ENCODE measurements around the gene PIGR.

Gene PIGR

GRCh38 chr1:206930210-206930798 lies 16.0 kb downstream of the PIGR start:
- DNase-seq, result no peak

DNA sequence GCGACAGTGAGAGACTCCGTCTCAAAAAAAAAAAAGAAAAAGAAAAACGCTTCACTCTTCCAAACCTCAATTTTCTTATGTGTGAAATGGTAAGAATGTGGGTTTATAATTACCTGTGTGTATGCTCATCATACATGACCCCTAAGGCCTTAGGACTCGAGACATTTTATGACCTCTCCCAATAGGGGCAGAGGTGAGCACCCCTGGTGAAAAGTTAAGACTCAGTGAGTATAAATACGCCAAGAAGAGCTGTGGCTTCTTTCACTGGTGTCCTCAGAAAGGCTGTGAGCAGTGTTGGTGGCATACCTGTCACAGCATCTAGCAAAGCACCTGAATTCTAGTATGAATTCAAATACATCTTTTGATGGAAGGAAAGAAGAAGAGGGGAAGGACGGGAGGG lies 16.7 kb downstream of the PIGR start:
- no peak for DNase-seq

- no peak for DNase-seq
Measured at GRCh38 chr1:206926286-206926685, 20.0 kb downstream of the PIGR start.

DNA sequence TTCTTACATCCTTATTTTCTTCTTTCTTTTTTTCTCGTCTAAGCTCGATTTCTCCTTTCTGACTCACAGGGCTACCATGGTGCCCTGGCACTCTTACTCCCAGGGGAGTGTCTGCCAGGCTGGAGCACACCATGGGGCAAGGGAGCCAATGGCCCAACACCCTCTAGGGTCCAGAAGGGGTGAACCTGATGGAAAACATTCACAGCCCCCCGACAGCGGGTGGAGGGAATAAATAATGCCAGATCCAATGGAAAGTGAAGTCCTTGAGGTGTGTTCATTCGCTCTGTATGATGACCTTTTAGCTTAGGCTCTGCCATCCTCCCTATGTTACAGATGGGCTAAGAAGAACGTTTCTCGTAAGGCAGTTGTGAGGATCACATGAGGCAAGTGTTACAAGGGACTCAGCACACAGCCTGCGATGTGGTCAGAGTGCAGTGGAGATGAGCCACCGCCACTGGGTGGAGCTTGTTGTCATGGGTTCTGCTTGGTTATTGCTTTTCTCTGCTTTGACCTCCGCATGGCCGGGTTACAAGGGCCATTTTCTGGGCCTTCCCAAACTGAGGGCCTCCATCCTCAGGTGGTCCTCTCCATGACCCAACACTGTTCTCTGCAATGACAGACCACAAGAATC lies 21.0 kb downstream of the PIGR start:
- DNase-seq, result peak in 1 of 3 experiments; percentile 4

GRCh38 chr1:206924592-206925105 lies 21.6 kb downstream of the PIGR start:
- no peak for DNase-seq

DNA sequence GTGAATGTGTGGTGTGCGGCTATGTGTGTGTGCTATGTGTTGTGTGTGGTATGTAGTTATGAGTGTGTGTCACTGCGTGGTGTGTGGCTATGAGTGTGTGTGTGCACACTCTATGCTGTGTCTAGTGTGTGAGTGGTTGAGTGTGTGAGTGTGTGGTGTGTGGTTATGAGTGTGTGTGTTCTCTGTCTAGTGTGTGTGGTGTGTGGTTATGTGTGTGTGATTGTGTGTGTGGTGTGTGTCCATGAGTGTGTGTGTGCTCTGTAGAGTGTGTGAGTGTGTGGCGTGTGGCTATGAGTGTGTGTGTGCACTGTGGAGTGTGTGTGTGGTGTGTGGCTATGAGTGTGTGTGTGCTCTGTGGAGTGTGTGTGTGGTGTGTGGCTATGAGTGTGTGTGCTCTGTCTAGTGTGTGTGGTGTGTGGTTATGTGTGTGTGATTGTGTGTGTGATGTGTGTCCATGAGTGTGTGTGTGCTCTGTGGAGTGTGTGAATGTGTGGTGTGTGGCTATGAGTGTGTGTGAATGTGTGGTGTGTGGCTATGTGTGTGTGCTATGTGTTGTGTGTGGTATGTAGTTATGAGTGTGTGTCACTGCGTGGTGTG lies 22.2 kb downstream of the PIGR start:
- DNase-seq, result peak in 1 of 3 experiments; percentile 6

DNA sequence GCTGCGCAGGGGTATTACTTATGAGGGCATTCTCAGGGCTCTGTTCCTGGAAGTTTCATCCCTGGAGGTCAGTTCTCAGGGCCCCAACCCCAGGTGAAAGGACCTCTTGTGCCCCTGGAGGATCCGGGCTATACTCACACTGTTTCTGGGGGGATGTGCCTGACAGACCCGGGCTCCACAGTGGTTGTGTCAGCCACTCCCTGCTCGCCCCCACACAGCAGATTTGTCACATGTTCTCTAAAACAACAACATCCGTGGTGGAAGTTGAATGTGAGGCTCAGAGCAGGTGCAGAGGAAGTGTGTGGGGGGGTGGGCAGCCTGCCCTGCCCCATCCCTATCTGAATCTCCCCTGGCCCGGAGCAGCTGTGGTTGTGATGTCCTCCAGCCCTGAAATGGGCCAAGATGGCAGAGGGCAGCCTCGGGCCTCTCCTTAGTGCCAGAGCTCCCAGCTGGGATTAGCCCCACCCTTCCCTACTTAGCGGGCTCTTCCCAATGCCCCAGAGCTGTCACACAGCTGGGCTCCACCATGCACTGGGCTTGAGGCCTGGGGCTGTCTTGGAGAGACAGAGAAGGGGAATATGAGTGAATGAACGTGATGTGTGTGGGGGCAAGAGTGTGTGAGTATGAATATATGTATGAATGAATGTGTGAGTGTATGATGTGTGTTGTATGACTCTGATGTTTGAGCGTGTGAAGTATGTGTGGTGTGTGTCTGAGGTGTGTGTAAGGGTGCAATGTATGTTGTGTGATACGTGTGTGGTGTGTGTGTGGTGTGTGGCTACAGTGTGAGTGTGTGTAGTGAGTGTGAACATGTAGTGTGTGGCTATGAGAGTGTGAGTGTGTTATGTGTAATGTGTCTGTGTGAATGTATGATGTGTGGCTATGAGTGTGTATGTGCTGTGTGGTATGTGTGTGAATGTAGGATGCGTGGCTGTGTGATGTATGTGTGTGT lies 23.0 kb downstream of the PIGR start:
- no peak for DNase-seq

GRCh38 chr1:206922524-206922923 lies 23.7 kb downstream of the PIGR start:
- DNase-seq, result no peak

- peak in 2 of 3 experiments; percentile 16 to 32 for DNase-seq
Measured at GRCh38 chr1:206921772-206922265, 24.4 kb downstream of the PIGR start, which contains the start of gene FCMR. TSS of gene FCMR (minus strand) at chr1:206921941. CDS start at chr1:206921854, 87 bp downstream.

DNA sequence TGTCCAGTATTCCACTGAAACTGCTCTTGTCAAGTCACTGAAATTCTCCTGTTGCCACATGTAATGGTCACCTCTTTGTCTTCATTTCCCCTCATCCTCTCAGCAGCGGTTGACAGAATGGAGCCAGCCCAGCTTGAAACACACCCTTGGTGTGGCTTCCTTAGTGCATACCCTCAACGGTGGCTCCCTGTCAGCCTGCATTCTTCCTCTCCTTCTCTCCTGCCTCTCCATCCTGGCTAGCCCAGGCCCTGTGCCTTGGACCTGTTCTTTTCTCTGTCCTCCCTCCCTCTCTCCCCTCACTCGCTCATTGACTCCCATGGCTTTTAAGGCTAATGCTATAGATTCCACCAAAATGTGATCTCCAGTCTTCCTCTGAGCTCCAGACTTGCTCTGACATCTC lies 28.2 kb downstream of the PIGR start:
- no peak for DNase-seq

DNA sequence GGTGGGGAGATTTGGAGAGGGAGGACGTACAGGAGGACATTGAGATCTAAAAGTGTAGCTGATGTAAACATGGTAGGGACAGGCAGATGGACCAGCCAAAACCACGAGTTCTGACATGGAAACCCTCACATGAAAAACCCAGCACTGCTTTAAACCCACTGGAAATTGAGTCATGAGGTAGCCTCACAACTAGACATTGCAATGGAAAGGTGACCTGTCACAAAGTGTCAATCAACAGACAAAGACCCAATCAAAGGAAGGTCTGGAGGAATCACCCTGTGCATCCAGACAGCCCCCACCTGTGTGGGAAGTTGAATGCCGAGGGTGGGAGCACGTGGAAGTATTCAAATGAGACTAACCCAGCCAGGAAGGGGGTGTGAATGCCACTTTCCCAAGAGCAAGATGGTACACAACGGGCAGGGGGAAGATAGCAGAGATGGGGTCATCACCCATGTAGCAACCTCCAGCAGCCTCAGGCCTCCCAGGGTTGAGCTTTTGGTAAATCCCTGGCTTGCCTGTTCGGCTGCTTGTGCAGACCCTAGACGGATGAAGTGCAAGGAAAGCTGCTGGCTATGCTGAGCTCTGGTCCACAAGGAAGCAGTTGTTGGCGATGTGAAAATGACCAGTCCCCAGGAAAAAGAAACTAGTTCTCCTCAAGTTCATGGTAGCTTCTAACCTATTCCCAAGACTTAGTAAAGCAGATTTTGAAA lies 30.1 kb downstream of the PIGR start:
- DNase-seq, result no peak

GRCh38 chr1:206915030-206915735 lies 31.1 kb downstream of the PIGR start:
- DNase-seq, result peak in 1 of 3 experiments; percentile 18

- no peak for DNase-seq
Measured at GRCh38 chr1:206913766-206914537, 32.3 kb downstream of the PIGR start.

- peak; percentile 77 to 98 (median 93) for DNase-seq
Measured at GRCh38 chr1:206912445-206913095, 33.7 kb downstream of the PIGR start.

DNA sequence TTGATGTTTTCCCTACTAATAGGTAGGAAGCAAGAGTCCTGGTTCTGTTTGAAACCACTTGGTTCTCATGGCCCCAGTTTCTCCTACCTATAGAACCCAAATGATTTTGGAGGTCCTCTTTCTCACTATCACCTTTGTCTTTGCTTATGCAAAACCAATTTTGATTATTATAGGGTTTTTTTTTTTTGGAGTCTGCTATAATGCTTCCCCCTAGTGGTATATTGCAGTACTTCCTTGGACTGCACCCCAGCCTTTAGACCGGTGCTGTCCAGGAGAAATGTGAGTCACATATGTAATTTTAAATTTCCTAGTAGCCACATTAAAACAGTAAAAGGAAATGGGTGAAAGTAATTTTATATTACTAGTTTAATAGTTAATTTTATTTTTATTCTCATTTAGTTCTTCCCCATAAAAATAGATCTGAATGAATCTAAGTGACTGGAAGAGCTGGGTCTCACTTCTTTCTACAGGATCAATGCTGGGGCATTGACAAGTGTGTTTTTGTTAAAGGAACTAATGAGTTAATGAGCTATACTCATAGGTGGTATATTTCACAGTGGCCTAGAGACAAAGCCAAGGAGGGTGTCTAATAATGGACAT lies 35.1 kb downstream of the PIGR start:
- DNase-seq, result peak; percentile 14 to 71 (median 70)

DNA sequence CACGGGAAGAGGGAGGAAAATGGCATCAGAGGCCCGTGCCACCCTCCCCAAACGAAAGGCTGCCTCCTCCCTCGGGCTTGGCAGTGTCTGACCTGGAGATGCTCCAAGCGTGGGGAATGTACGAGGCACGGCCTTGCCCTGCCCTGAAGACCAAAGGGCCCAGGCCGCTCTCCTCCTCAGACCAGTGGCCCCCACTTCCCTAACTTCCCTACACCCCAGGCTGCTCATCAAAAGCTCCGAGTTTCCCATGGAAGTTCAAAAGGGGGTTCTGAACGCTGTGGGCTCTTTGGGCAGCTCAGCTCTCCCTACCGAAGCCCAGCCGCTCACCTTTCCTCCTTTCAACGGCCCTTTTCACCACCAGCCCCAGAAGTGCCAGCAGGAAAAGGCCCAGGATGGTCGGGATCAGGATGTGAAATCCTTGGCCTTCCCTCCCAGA lies 36.4 kb downstream of the PIGR start:
- DNase-seq, result no peak

DNA sequence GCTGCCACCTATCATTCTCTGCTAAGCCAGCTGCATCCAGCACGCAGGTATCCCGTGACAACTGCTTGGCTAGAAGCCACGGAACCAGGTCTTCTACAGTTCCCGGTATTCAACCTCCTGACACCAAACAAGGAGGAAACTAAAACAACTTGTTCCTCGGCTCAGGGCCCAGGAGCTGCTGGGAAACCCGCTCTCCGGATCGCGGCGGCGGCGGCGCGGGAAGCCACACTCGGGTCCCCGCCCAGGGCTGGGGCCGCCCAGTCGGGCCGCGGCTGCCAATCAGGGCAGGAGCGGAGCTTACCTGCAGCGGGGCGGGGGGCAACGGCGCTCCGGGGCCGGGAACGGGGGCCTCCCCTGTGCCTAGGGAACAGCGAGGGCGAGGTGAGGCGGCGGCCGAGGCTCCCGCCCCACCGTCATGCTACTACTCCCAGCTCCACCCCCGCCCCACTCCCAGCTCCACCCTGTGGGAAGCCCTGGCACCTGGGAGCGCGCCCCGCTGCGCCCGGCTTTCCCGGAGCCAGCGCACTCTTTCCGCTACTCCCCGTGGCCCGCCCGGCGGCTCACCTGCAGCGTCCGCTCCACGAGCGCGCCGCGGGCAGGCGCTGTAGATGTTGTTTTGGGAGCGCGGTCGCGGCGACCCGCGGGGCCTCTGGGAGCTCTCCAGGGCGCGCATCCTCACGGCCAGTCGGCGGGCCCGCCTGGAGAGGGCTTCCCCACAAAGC lies 36.9 kb downstream of the PIGR start:
- peak; percentile 85 to 88 (median 87) for DNase-seq

DNA sequence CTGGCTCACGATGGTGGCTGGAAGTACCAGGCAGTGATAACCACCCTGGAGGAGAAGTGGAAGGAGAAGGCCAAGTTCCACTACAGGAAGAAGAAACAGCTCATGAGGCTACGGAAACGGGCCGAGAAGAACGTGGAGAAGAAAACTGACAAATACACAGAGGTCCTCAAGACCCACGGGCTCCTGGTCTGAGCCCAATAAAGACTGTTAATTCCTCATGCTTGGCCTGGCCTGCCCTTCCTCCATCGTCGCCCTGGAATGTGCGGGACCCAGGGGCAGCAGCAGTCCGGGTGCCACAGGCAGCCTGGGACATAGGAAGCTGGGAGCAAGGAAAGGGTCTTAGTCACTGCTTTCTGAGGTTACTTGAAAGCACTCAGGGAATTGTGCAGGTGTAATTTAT lies 38.2 kb downstream of the PIGR start:
- DNase-seq, result no peak
